GM12878 (cell line): ENCODE results near the gene RBM43. TPM values are rescaled to one million over a fixed set of nuclear protein-coding genes. Genes with fewer than 3 reads are reported as not detected.

ENCODE experiments used
- ATAC-seq: fragments of 200-7000 bp; cut with Tn5 transposase; 3 replicates; pipeline ENCODE4 v1.9.1; 2020; ENCODE audit warnings: mild to moderate bottlenecking, moderate library complexity
- BruUV-seq: library from RNA; stranded (reverse); fragments of 400-500 nt; replicated peaks from 2 replicates; lab custom pipeline; 2021; lab: Mats Ljungman, UMichigan
- CTCF ChIA-PET: fragments of 300-600 bp; sonication (Branson Sonifier 250); formaldehyde crosslinking; extraction: SDS; loops from one replicate; lab custom pipeline; 2021; ENCODE audit warnings: inconsistent platforms; lab: Yijun Ruan, JAX
- POLR2A ChIA-PET: fragments of 350-600 bp; formaldehyde crosslinking; extraction: SDS; loops from one replicate; lab custom pipeline; 2021; ENCODE audit warnings: inconsistent platforms; lab: Charles Lee
- RAD21 ChIA-PET: fragments of 300-600 bp; sonication (Branson Sonifier 250); formaldehyde crosslinking; loops from one replicate; lab custom pipeline; 2023; ENCODE audit warnings: antibody characterized with exemption; ENCODE audit not compliant: unreplicated experiment; lab: Charles Lee
- SMC1A ChIA-PET: fragments of 300-600 bp; sonication (Branson Sonifier 250); formaldehyde crosslinking; loops from one replicate; lab custom pipeline; 2023; ENCODE audit not compliant: unreplicated experiment, uncharacterized antibody; lab: Charles Lee
- DNase-seq: peaks from one replicate; pipeline ENCODE4 v3.0.0-alpha.2; 2011; ENCODE audit warnings: low read depth, low spot score
- FAIRE-seq: peaks from 3 replicates; lab custom pipeline; 2011; peaks lifted over from hg19 to GRCh38; lab: Jason Lieb, UNC
- H2AFZ ChIP-seq: 2 replicates; pipeline ENCODE4 v1.6.0; 2011; ENCODE audit warnings: low read depth, low read length, control low read depth; ENCODE audit not compliant: control insufficient read depth
- H3K27ac ChIP-seq: 2 replicates; pipeline ENCODE4 v1.5.1; 2011; ENCODE audit warnings: control low read depth; ENCODE audit not compliant: control insufficient read depth, insufficient read depth
- H3K27me3 ChIP-seq, 2 experiments: replicated peaks in 1 of 2; 2 replicates each; pipeline versions ENCODE4 v1.6.0 to v1.6.1; 2011; ENCODE audit warnings: low read length in 1 of 2; ENCODE audit not compliant: control insufficient read depth in 2 of 2, insufficient read depth in 2 of 2
- H3K36me3 ChIP-seq, 2 experiments: 2 replicates each; pipeline ENCODE4 v1.5.1; 2011; ENCODE audit warnings: low read length in 1 of 2; ENCODE audit not compliant: control insufficient read depth in 2 of 2, insufficient read depth in 2 of 2
- H3K4me1 ChIP-seq: 2 replicates; pipeline ENCODE4 v1.6.1; 2011; ENCODE audit warnings: mild to moderate bottlenecking, low read length, moderate library complexity, mixed read lengths; ENCODE audit not compliant: control insufficient read depth, insufficient read depth
- H3K4me2 ChIP-seq: 2 replicates; pipeline ENCODE4 v1.6.0; 2011; ENCODE audit warnings: control low read depth; ENCODE audit not compliant: control insufficient read depth, insufficient read depth
- H3K4me3 ChIP-seq: fragments of 200-600 bp; sonication (generic); 2 replicates; pipeline ENCODE4 v1.5.1; 2016
- H3K79me2 ChIP-seq: 2 replicates; pipeline ENCODE4 v1.6.0; 2011; ENCODE audit warnings: low read length; ENCODE audit not compliant: control insufficient read depth, insufficient read depth
- H3K9ac ChIP-seq: 2 replicates; pipeline ENCODE4 v1.8.0; 2011; ENCODE audit warnings: low read length, control low read depth, mixed read lengths; ENCODE audit not compliant: control insufficient read depth, insufficient read depth
- H3K9me3 ChIP-seq: replicated peaks from 3 replicates; pipeline ENCODE4 v1.5.1; 2011; ENCODE audit warnings: mild to moderate bottlenecking, low read length; ENCODE audit not compliant: control insufficient read depth, insufficient read depth
- H4K20me1 ChIP-seq: 2 replicates; pipeline ENCODE4 v1.6.0; 2011; ENCODE audit not compliant: control insufficient read depth, insufficient read depth
- BACH1 ChIP-seq: fragments of 450-650 bp; IDR thresholded peaks from 2 replicates; pipeline ENCODE4 v1.6.1; 2017; ENCODE audit warnings: mild to moderate bottlenecking, borderline replicate concordance
- E4F1 ChIP-seq: fragments of 450-650 bp; IDR thresholded peaks from 2 replicates; pipeline ENCODE4 v1.6.1; 2018; ENCODE audit warnings: borderline replicate concordance, mild to moderate bottlenecking; ENCODE audit not compliant: partially characterized antibody
- IKZF2 ChIP-seq, 2 experiments: fragments of 450-650 bp; IDR thresholded peaks; 2 replicates each; pipeline ENCODE4 v1.6.1; 2017; ENCODE audit warnings: mild to moderate bottlenecking in 2 of 2, moderate library complexity in 2 of 2
- MYB ChIP-seq: fragments of 150-350 bp; IDR thresholded peaks from 2 replicates; pipeline ENCODE4 v1.6.1; 2014; ENCODE audit warnings: mild to moderate bottlenecking, low read depth, low read length, borderline replicate concordance
- PKNOX1 ChIP-seq: fragments of 450-650 bp; IDR thresholded peaks from 2 replicates; pipeline ENCODE4 v1.6.1; 2016; ENCODE audit warnings: mild to moderate bottlenecking
- RUNX3 ChIP-seq: IDR thresholded peaks from 2 replicates; pipeline ENCODE4 v1.6.1; 2012; ENCODE audit warnings: low read length, inconsistent platforms
- SREBF2 ChIP-seq: IDR thresholded peaks from 2 replicates; pipeline ENCODE4 v1.6.1; 2012; ENCODE audit warnings: mild to moderate bottlenecking, low read length
- YY1 ChIP-seq: IDR thresholded peaks from 2 replicates; pipeline ENCODE4 v1.6.1; 2011; ENCODE audit warnings: low read depth, mild to moderate bottlenecking, low read length
- ZBED1 ChIP-seq: IDR thresholded peaks from 2 replicates; pipeline ENCODE4 v1.6.1; 2016; ENCODE audit warnings: borderline replicate concordance
- ZBTB11 ChIP-seq: fragments of 450-650 bp; formaldehyde crosslinking; IDR thresholded peaks from 2 replicates; pipeline ENCODE4 v1.5.0; 2022; ENCODE audit warnings: mild to moderate bottlenecking, missing genetic modification characterization
- WGBS: methylation state at CpG from one replicate; pipeline ENCODE4 v1.1.6; 2016; ENCODE audit warnings: low lambda C conversion rate; ENCODE audit not compliant: insufficient replicate concordance, insufficient coverage; ENCODE audit errors: missing lambda C conversion rate; 5-methylcytosine and 5-hydroxymethylcytosine counted together
- in situ Hi-C: fragments of 300-500 bp; cut with MboI; formaldehyde crosslinking; loops from 9 replicates; pipeline ENCODE4 v1.14.3; 2018; ENCODE audit warnings: mixed read lengths
- intact Hi-C: fragments of 100-400 bp; cut with micrococcal nuclease; formaldehyde crosslinking; loops from one replicate; pipeline ENCODE4 v1.14.2; 2022; ENCODE audit not compliant: unreplicated experiment
- polyA plus RNA-seq, 11 experiments: library from polyadenylated mRNA; depleted of rRNA in 4 of 11; unstranded in 6 of 11; stranded (reverse) in 5 of 11; fragments of >200 nt; fragmentation: Nextera tagmentation in 4 of 11; fragmentation: Illumina TruSeq in 1 of 11; extraction: Ambion mirVana in 4 of 11; extraction: Trizol in 1 of 11; gene quantifications; 1 replicate in 1 of 11; 2 replicates in 10 of 11; pipeline versions ENCODE4 v1.2.1 to v1.2.3, GENCODE V29; 2011 to 2016; ENCODE audit warnings: inconsistent platforms in 2 of 11, missing spikeins in 2 of 11, low read depth in 1 of 11
- total RNA-seq, 4 experiments: library from RNA; depleted of rRNA in 3 of 4; stranded (reverse); fragments of >200 nt in 3 of 4; fragmentation: Illumina TruSeq in 1 of 4; extraction: Trizol in 1 of 4; gene quantifications; 2 replicates each; pipeline versions ENCODE4 v1.2.1 to v1.2.3, GENCODE V29; 2013 to 2021
- TF ChIP-seq, protein P1 (sequence below): fragments of 450-650 bp; IDR thresholded peaks from 2 replicates; pipeline ENCODE4 v1.6.1; 2017; ENCODE audit warnings: mild to moderate bottlenecking

The RBM43 gene
- total and polyA plus RNA-seq, 10 of the 15 experiments (the other 5 are each of a cell fraction or from before 2014, with no cell fraction given): 0.86 to 5.3 (median 2.6) TPM

DNA sequence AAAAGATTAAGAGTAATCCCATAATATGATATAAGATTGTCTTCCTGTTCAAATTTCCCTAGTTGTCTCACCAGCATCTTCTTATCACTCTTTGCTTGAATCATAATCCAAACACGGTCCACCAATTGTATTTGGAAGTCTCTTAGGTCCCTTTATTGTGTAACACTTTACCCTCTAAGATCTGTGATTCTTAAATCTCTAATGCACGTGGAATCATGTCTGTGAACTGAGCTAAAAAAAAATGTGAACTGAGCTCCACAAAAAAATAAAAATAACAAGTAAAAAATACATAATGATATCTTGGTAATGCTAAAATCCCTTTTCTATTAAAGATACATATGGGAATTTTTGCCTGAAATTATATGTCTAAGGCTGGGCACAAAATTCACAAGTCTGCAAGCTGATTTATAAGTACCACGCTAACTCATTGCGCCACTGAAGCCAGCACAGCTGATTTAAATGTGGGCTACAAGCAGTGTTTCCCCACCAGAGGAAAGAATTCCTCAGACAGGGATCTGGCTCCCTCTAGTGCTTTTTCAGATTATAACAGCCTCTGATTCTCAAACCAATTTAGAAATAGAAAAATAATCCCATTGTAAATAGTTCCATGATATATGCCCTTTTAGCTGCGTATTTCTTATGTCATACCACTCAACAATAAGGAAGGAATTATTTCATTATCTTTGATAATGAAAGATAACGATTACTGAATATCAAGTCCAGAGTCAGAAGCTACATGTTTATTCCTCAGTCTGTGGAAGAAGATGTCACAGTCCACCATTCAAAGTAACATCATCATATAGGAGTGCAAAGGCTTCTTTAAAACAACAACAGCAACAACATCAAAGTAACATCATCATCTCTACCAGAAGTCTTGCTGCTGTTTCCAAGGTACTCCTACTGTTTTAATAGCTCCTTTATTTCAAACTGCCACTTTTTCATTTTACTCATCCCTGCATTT is 22.9 kb downstream of the RBM43 start:
- Histone ChIP-seq H3K4me1 (no peaks in the 10 kb centered on the region), H3K27me3 (no peaks in the 10 kb centered on the region; a peak in 1 of 4 replicates), H3K9ac (no peak overlapping the region), H4K20me1 (no peaks in the 10 kb centered on the region), H3K36me3 (no peaks in the 10 kb centered on the region), H3K79me2 (no peaks in the 10 kb centered on the region), H3K9me3 (no peaks in the 10 kb centered on the region), H2AFZ (no peak overlapping the region), H3K4me3 (no peak overlapping the region), H3K4me2 (no peak overlapping the region), H3K27ac (no peak overlapping the region)
- POLR2A ChIA-PET: no interaction called here
- SMC1A ChIA-PET: interaction anchor here (0.6 to 3.1 kb wide), 26 partner anchors 8 to 1666 kb away, joined by 3 to 13 read pairs (median 3); no protein-coding TSS in a partner anchor
- ATAC-seq (peak; percentile 86), DNase-seq (peak; percentile 8), FAIRE-seq (no peak)
- RAD21 ChIA-PET: interaction anchor here (0.6 to 4.1 kb wide), 16 partner anchors 9 to 1652 kb away, joined by 3 to 32 read pairs (median 4); partner anchors contain the start of gene RBM43
- CTCF ChIA-PET: interaction anchor here (0.5 to 3.4 kb wide), 48 partner anchors 9 to 1678 kb away, joined by 3 to 48 read pairs (median 3); partner anchors contain the start of gene RBM43
- intact Hi-C loops (loop anchor here (1.0 to 10.0 kb wide), 3 partner anchors 187 to 1642 kb away; partner anchors contain the start of gene RND3), in situ Hi-C loops (loop anchor here (5.0 kb wide), 1 partner anchor 1642 kb away; no protein-coding TSS in a partner anchor)
- 7% methylated on average over 6 of the region's 6 CpGs for WGBS
- no TSS peak for BruUV-seq
- TF ChIP-seq ZBED1 (no peak), BACH1 (no peak), E4F1 (no peak), RUNX3 (0 out of 2 replicates have a peak, but pooled peaks have one; percentile 8), PKNOX1 (no peak), ZBTB11 (CRISPR knock-in tag) (no peak), IKZF2 (IDR thresholded peaks at IDR 0.05) (no peak), YY1 (0 out of 2 replicates have a peak, but pooled peaks have one; percentile 25), MYB (no peak), SREBF2 (no peak)
- TF ChIP-seq, protein P1, sequence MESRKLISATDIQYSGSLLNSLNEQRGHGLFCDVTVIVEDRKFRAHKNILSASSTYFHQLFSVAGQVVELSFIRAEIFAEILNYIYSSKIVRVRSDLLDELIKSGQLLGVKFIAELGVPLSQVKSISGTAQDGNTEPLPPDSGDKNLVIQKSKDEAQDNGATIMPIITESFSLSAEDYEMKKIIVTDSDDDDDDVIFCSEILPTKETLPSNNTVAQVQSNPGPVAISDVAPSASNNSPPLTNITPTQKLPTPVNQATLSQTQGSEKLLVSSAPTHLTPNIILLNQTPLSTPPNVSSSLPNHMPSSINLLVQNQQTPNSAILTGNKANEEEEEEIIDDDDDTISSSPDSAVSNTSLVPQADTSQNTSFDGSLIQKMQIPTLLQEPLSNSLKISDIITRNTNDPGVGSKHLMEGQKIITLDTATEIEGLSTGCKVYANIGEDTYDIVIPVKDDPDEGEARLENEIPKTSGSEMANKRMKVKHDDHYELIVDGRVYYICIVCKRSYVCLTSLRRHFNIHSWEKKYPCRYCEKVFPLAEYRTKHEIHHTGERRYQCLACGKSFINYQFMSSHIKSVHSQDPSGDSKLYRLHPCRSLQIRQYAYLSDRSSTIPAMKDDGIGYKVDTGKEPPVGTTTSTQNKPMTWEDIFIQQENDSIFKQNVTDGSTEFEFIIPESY: no peak
